Natural killer cell (primary cell): ENCODE measurements around the gene B3GNT4. TPM values are rescaled to one million over a fixed set of nuclear protein-coding genes. Genes with fewer than 3 reads are reported as not detected.

ENCODE experiments used
- ATAC-seq, 3 donors: fragments of 150-1000 bp in 2 of 3; fragments of 200-7000 bp in 1 of 3; cut with Tn5 transposase; 1 replicate in 1 of 3; 2 replicates in 2 of 3; pipeline ENCODE4 v1.10.0; 2021; ENCODE audit warnings: mild to moderate bottlenecking in 2 of 3, moderate library complexity in 2 of 3
- DNase-seq, 2 donors: peaks; one replicate each; pipeline versions ENCODE4 v3.0.0 to v3.0.0-alpha.2; 2013 to 2021; ENCODE audit warnings: mixed read lengths in 1 of 2
- H3K27ac ChIP-seq: one replicate; pipeline ENCODE4 v1.5.1; 2013; ENCODE audit warnings: mild to moderate bottlenecking, low read length
- H3K27me3 ChIP-seq: one replicate; pipeline ENCODE4 v1.6.1; 2013; ENCODE audit warnings: low read length; ENCODE audit not compliant: control insufficient read depth, insufficient read depth
- H3K36me3 ChIP-seq: one replicate; pipeline ENCODE4 v1.6.1; 2013; ENCODE audit warnings: low read length; ENCODE audit not compliant: control insufficient read depth, insufficient read depth
- H3K4me1 ChIP-seq: one replicate; pipeline ENCODE4 v1.6.1; 2013; ENCODE audit warnings: low read length; ENCODE audit not compliant: control insufficient read depth, insufficient read depth
- H3K4me3 ChIP-seq: one replicate; pipeline ENCODE4 v1.5.1; 2013; ENCODE audit warnings: low read length
- H3K9me3 ChIP-seq: one replicate; pipeline ENCODE4 v1.6.1; 2013; ENCODE audit warnings: low read length; ENCODE audit not compliant: control insufficient read depth, insufficient read depth
- H3K27ac Mint-ChIP-seq, 2 donors: one replicate each; pipeline ENCODE4 v1.8.0; 2022; ENCODE audit warnings: mild to moderate bottlenecking in 2 of 2, mixed read lengths in 2 of 2, moderate library complexity in 1 of 2
- H3K27me3 Mint-ChIP-seq, 2 donors: one replicate each; pipeline ENCODE4 v1.8.0; 2022; ENCODE audit warnings: low read depth in 2 of 2, mixed read lengths in 2 of 2
- H3K36me3 Mint-ChIP-seq: one replicate; pipeline ENCODE4 v1.8.0; 2022; ENCODE audit warnings: mixed read lengths
- H3K4me1 Mint-ChIP-seq, 2 donors: one replicate each; pipeline ENCODE4 v1.8.0; 2022; ENCODE audit warnings: mixed read lengths in 2 of 2
- H3K4me3 Mint-ChIP-seq: one replicate; pipeline ENCODE4 v1.8.0; 2022; ENCODE audit warnings: mild to moderate bottlenecking, moderate library complexity, mixed read lengths
- H3K9me3 Mint-ChIP-seq, 2 donors: one replicate each; pipeline ENCODE4 v1.8.0; 2022; ENCODE audit warnings: mixed read lengths in 2 of 2
- WGBS: methylation state at CpG from one replicate; pipeline ENCODE4 v1.1.7; 2013; ENCODE audit warnings: missing lambda C conversion rate; ENCODE audit not compliant: insufficient coverage; 5-methylcytosine and 5-hydroxymethylcytosine counted together
- intact Hi-C: fragments of 100-400 bp; cut with micrococcal nuclease; formaldehyde crosslinking; loops from one replicate; pipeline ENCODE4 v1.14.2; 2022
- total RNA-seq, 4 donors: library from RNA; stranded (reverse); fragments of 120-200 nt in 1 of 4; gene quantifications; one replicate each; pipeline versions ENCODE4 v1.2.3 to v1.2.4, GENCODE V29; 2013 to 2022
- TF ChIP-seq, protein P1 (sequence below): fragments of 200-600 bp; IDR thresholded peaks from one replicate; pipeline ENCODE4 v1.8.0; 2022; ENCODE audit warnings: antibody characterized with exemption

Gene B3GNT4
- total RNA-seq, 3 donors from 2014 or later (not counting 1 experiment from before 2014, with no cell fraction given) = 0.25 to 0.68 (median 0.34) TPM

DNA sequence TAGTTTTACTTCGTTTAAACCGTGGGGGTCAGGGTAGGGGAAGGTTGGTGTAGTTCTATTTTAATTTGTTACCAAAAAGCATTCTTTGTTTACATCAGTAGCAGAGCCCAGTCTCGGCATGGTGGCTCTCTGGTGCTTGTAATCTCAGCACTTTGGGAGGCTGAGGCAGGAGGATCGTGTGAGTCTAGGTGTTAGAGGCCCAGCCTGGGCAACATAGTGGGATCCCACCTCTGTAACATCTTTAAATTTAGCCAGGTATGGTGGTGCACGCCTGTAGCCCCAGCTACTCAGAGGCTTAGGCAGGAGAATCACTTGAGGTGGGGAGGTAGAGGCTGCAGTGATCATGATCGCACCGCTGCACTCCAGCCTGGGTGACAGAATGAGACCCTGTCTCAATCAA is 18.4 kb upstream of the B3GNT4 start:
- 92% methylated on average over 7 of the region's 7 CpGs for WGBS
- Histone ChIP-seq H3K9me3 (no peaks in the 10 kb centered on the region), H3K4me1 (peaks cover 32% of the 10 kb centered on the region), H3K27ac (peak overlapping the region; percentile 88), H3K36me3 (no peaks in the 10 kb centered on the region), H3K27me3 (no peaks in the 10 kb centered on the region), H3K4me3 (no peak overlapping the region)
- no peaks in the 10 kb centered on the region for H3K9me3 Mint-ChIP-seq
- ATAC-seq = no peak
- no peak for DNase-seq
- TF ChIP-seq, protein P1, sequence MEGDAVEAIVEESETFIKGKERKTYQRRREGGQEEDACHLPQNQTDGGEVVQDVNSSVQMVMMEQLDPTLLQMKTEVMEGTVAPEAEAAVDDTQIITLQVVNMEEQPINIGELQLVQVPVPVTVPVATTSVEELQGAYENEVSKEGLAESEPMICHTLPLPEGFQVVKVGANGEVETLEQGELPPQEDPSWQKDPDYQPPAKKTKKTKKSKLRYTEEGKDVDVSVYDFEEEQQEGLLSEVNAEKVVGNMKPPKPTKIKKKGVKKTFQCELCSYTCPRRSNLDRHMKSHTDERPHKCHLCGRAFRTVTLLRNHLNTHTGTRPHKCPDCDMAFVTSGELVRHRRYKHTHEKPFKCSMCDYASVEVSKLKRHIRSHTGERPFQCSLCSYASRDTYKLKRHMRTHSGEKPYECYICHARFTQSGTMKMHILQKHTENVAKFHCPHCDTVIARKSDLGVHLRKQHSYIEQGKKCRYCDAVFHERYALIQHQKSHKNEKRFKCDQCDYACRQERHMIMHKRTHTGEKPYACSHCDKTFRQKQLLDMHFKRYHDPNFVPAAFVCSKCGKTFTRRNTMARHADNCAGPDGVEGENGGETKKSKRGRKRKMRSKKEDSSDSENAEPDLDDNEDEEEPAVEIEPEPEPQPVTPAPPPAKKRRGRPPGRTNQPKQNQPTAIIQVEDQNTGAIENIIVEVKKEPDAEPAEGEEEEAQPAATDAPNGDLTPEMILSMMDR = no peak
- peak overlapping the region; percentile 92 for H3K4me3 Mint-ChIP-seq
- H3K4me1 Mint-ChIP-seq = peaks cover 23 to 25% of the 10 kb centered on the region in 2 donors
- H3K27ac Mint-ChIP-seq = peak overlapping the region; percentile 93 to 98
- intact Hi-C loops = no loop called here
- H3K36me3 Mint-ChIP-seq = no peaks in the 10 kb centered on the region
- no peaks in the 10 kb centered on the region for H3K27me3 Mint-ChIP-seq

DNA sequence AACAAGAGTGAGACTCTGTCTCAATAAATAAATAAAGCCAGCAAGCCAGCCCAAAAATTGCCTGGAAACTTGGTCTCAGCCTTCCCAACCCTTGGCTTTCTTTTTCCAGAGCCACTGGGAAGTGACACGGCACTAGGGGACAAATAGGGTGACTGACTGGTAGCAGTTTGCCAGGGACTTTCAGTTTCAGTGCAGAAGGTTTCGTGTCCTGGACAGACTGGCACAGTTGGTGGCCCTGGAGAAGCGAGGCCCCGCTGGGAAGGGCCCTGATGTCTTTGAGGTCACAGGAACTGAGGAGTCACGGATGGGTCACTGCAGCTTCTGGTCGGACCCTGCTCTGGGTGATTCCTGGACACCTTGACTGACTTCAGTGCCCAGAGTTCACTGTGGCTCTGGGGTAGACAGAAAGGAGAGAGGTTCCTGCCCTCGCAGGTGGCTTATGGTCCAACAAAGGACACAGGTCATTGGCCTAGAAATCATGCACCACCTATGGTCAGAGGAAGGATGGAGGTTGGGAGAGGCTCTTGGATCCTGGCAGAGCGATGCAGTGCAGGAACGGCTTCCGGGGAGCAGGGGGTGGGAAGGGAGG is 17.9 kb upstream of the B3GNT4 start:
- peaks cover 23 to 25% of the 10 kb centered on the region in 2 donors for H3K4me1 Mint-ChIP-seq
- H3K9me3 Mint-ChIP-seq = no peaks in the 10 kb centered on the region
- DNase-seq (no peak), ATAC-seq (no peak)
- Histone ChIP-seq H3K36me3 (no peaks in the 10 kb centered on the region), H3K4me1 (peaks cover 32% of the 10 kb centered on the region), H3K4me3 (no peak overlapping the region), H3K27me3 (no peaks in the 10 kb centered on the region), H3K27ac (peak overlapping the region; percentile 88), H3K9me3 (no peaks in the 10 kb centered on the region)
- TF ChIP-seq, protein P1 = no peak
- H3K36me3 Mint-ChIP-seq = no peaks in the 10 kb centered on the region
- 88% methylated on average over 10 of the region's 10 CpGs for WGBS
- intact Hi-C loops = no loop called here
- H3K27ac Mint-ChIP-seq = peak overlapping the region; percentile 93 to 98
- no peaks in the 10 kb centered on the region for H3K27me3 Mint-ChIP-seq
- no peak overlapping the region for H3K4me3 Mint-ChIP-seq

DNA sequence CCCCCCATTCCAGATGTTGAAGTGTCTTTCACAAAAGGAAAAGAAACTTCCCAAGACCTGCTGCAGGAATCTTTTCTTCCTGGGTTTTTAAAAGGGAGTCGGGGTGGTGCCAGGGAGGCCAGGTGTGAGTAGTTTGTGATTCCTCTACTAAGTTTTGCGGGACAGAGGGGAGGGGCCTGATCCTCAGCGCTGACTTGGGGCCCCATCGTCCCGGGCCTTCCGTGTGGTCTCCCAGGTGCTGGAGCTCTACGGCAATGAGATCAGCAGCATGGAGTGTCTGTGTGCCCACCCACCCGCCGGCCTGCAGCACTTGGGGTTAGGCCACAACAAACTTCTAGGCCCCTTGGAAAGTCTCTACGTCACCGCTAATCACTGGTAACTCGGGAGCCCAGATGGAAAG is 16.0 kb upstream of the B3GNT4 start:
- Mint-ChIP-seq H3K4me1 (peaks cover 28 to 32% of the 10 kb centered on the region in 2 donors), H3K36me3 (no peaks in the 10 kb centered on the region), H3K27ac (no peak overlapping the region), H3K9me3 (no peaks in the 10 kb centered on the region), H3K4me3 (no peak overlapping the region), H3K27me3 (no peaks in the 10 kb centered on the region)
- TF ChIP-seq, protein P1 = no peak
- Histone ChIP-seq H3K4me3 (no peak overlapping the region), H3K27me3 (no peaks in the 10 kb centered on the region), H3K27ac (no peak overlapping the region), H3K36me3 (no peaks in the 10 kb centered on the region), H3K9me3 (no peaks in the 10 kb centered on the region), H3K4me1 (peaks cover 33% of the 10 kb centered on the region)
- intact Hi-C loops = no loop called here
- no peak for ATAC-seq
- no peak for DNase-seq
- WGBS = 94% methylated on average over 12 of the region's 12 CpGs
